Upper lobe of left lung (tissue), 4 donors: ENCODE results near the gene EPHB2.

ENCODE experiments used
- CTCF ChIP-seq, 6 experiments: fragments of 450-650 bp in 4 of 6; fragments of 200-600 bp in 2 of 6; sonication (generic) in 2 of 6; IDR thresholded peaks; one replicate each; pipeline ENCODE4 v1.5.1; 2016 to 2019; ENCODE audit warnings: antibody characterized with exemption in 6 of 6
- POLR2A ChIP-seq, 4 donors: fragments of 450-650 bp; IDR thresholded peaks; one replicate each; pipeline ENCODE4 v1.5.1; 2016 to 2017; ENCODE audit warnings: antibody characterized with exemption in 4 of 4, mild to moderate bottlenecking in 2 of 4
- POLR2AphosphoS5 ChIP-seq, 2 donors: sonication (generic); formaldehyde crosslinking; IDR thresholded peaks; one replicate each; pipeline ENCODE4 v1.5.1; 2017; ENCODE audit warnings: antibody characterized with exemption in 2 of 2

- no peak for TF ChIP-seq POLR2A (IDR thresholded peaks at IDR 0.05)
- no peak for TF ChIP-seq CTCF (IDR thresholded peaks at IDR 0.05)
- TF ChIP-seq POLR2AphosphoS5 (IDR thresholded peaks at IDR 0.05): no peak
Observed at GRCh38 chr1:22796642-22797041, 86.0 kb downstream of the EPHB2 start.
